ENCODE results near the gene NAA35. TPM values are rescaled to one million over a fixed set of nuclear protein-coding genes. Genes with fewer than 3 reads are reported as not detected.
"Not testable (repeated sequence)": the region's sequence is repeated elsewhere in the genome, so short reads cannot be mapped to it uniquely, and the experiment has no call there.

Gene NAA35
- total RNA-seq, 8 experiments from 2014 or later = 14.8 to 38.7 (median 30.3) TPM

- Histone ChIP-seq H3K4me1 (replicated peaks in 1 of 2) (peaks cover 5 to 10% of the 10 kb centered on the region in 2 donors), H3K4me3 (no peak overlapping the region), H3K27ac (no peak overlapping the region)
- ATAC-seq (replicated peaks in 6 of 8) = no peak
- in situ Hi-C loops (cut with MboI; ENCODE audit: low pct_unique_long_range_greater_than_20kb in 2 of 9, low sequenced_read_pairs in 9 of 9, unreplicated experiment in 9 of 9) = no loop called here
- 88 to 100% (median 100%) methylated on average over 1 to 3 of the region's 3 CpGs for WGBS, 10 experiments
Measured at GRCh38 chr9:85964526-85964925, 23.6 kb downstream of the NAA35 start.

DNA sequence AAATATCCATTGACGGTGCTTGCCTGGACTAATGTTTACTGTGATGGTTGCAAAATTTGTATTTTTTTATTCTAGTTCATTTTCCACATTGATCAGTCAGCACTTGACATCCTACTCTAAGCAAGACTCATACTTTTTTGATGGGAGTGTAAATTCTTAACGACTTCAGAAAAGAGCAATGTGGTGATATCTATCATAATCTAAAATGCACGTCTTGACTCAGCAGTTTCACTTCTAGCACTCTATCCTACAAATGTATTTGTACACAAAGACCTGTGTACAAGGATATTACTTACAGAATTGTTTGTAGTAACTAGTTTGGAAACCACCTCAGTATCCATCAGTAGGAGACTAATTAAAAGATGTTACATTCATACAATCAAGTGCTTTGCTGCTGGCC, 24.0 kb downstream of the NAA35 start:
- Histone ChIP-seq H3K4me3 (no peak overlapping the region), H3K4me1 (replicated peaks in 1 of 2) (peaks cover 5 to 10% of the 10 kb centered on the region in 2 donors), H3K27ac (no peak overlapping the region)
- ATAC-seq (replicated peaks in 6 of 8) = no peak
- in situ Hi-C loops (cut with MboI; ENCODE audit: low pct_unique_long_range_greater_than_20kb in 2 of 9, low sequenced_read_pairs in 9 of 9, unreplicated experiment in 9 of 9) = no loop called here
- 81 to 100% (median 100%) methylated on average over 1 to 3 of the region's 3 CpGs; no CpG with 5 or more reads in 1 of the 10 experiments for WGBS, 10 experiments

GRCh38 chr9:85969727-85970126, 28.8 kb downstream of the NAA35 start:
- WGBS, 10 experiments = 83 to 100% (median 100%) methylated on average over 1 of the region's 1 CpG; no CpG with 5 or more reads in 5 of the 10 experiments
- in situ Hi-C loops (cut with MboI; ENCODE audit: low pct_unique_long_range_greater_than_20kb in 2 of 9, low sequenced_read_pairs in 9 of 9, unreplicated experiment in 9 of 9) = no loop called here
- Histone ChIP-seq H3K27ac (no peak overlapping the region), H3K4me3 (no peak overlapping the region), H3K4me1 (replicated peaks in 1 of 2) (no peaks in the 10 kb centered on the region)
- no peak for ATAC-seq (replicated peaks in 6 of 8)

GRCh38 chr9:85971731-85972130, 30.8 kb downstream of the NAA35 start:
- in situ Hi-C loops (cut with MboI; ENCODE audit: low pct_unique_long_range_greater_than_20kb in 2 of 9, low sequenced_read_pairs in 9 of 9, unreplicated experiment in 9 of 9) = no loop called here
- Histone ChIP-seq H3K4me1 (replicated peaks in 1 of 2) (no peaks in the 10 kb centered on the region), H3K27ac (no peak overlapping the region), H3K4me3 (no peak overlapping the region)
- ATAC-seq (replicated peaks in 6 of 8) = no peak

DNA sequence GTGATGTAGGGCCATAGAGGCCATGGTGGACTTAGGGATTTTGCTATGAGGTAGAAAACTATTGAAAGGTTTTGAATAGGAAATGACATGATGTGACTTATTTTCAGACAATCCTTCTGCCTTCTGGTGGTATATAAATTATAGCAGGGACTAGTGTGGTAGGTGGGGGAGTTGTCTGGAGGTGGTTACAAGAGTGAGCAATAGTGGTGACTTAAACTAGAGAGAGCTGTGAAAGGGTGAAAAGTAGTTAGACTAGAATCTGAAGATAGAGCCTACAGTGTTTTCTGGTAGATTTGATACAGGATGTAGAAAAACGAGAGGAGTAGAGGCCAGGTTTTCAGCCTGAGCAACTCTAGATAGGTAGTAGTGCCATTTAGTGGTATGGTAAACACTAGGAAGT, 32.3 kb downstream of the NAA35 start:
- H3K4me3 ChIP-seq = no peak overlapping the region
- H3K4me1 ChIP-seq (replicated peaks in 1 of 2) = peaks cover 0 to 5% of the 10 kb centered on the region in 2 donors
- WGBS, 10 experiments = 100% methylated on average over 1 of the region's 1 CpG; no CpG with 5 or more reads in 5 of the 10 experiments
- in situ Hi-C loops (cut with MboI; ENCODE audit: low pct_unique_long_range_greater_than_20kb in 2 of 9, low sequenced_read_pairs in 9 of 9, unreplicated experiment in 9 of 9) = no loop called here
- no peak overlapping the region for H3K27ac ChIP-seq
- no peak for ATAC-seq (replicated peaks in 6 of 8)

DNA sequence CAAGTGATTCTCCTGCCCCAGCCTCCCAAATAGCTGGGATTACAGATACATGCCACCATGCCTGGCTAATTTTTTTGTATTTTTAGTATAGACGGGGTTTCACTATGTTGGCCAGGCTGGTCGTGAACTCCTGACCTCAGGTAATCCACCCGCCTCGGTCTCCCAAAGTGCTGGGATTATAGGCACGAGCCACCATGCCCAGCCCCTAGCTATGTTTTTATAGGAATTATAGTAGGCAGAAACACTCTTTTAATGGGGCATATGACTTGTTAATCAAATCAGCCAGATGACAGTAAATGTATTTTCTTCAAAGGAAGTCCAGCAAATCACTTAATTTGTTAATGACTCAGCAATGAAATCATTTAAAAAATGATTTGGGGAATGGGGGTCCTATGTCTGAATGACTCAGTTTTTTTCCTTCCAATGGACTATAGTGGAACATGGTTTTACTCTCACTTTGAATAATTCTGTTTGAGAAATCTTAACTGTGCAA, 33.2 kb downstream of the NAA35 start:
- peak in 1 of 8 experiments; percentile 25 for ATAC-seq (replicated peaks in 6 of 8)
- H3K4me1 ChIP-seq (replicated peaks in 1 of 2); in situ Hi-C loops (cut with MboI; ENCODE audit: low pct_unique_long_range_greater_than_20kb in 2 of 9, low sequenced_read_pairs in 9 of 9, unreplicated experiment in 9 of 9); H3K4me3 ChIP-seq; H3K27ac ChIP-seq: not testable (repeated sequence)
- WGBS, 10 experiments = 85 to 100% (median 100%) methylated on average over 1 to 4 of the region's 5 CpGs; no CpG with 5 or more reads in 2 of the 10 experiments

DNA sequence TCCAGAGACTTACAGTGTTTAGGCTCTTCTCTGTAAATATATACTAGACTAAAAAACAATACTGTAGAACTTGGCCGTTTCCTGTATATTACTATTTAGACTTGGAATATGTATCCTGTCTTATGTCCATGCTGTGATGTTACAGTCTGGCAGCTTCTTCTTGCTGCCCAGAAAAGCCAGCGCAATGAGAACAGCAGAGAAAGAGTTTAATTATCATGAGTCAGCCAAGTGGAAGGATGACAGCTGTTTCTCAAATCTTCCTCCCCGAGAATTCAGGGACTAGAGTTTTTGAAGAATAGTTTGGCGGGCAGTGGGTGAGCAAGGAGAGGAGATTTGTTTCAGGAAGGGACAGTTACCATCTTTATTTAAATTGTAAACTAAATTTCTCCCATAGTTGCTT, 37.5 kb downstream of the NAA35 start:
- Histone ChIP-seq H3K4me3 (no peak overlapping the region), H3K27ac (no peak overlapping the region), H3K4me1 (replicated peaks in 1 of 2) (peaks cover 0 to 10% of the 10 kb centered on the region in 2 donors)
- in situ Hi-C loops (cut with MboI; ENCODE audit: low pct_unique_long_range_greater_than_20kb in 2 of 9, low sequenced_read_pairs in 9 of 9, unreplicated experiment in 9 of 9) = no loop called here
- ATAC-seq (replicated peaks in 6 of 8) = peak in 2 of 8 experiments; percentile 30 to 56
- WGBS, 10 experiments = 38 to 100% (median 74%) methylated on average over 2 to 4 of the region's 4 CpGs; no CpG with 5 or more reads in 2 of the 10 experiments

DNA sequence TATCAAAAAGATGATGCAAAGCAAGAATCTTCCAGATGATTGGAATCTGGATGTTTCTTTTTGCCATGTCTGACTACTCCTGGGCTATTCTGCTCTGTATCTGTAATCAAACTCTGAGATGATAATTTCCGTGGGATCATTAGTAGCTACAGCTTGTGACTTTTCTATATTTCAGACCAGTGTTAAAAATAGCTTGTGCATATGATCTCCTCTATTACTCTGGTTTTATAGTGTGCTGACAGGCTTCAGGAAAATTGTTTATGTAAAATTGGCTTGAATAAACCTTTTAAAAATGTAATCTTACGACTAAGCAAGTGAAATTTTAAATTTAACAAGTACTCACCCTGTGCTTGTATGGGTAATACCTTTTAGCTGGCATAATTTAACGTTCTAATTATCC, 40.4 kb downstream of the NAA35 start:
- WGBS, 10 experiments = 14 to 100% (median 81%) methylated on average over 1 to 3 of the region's 3 CpGs; no CpG with 5 or more reads in 1 of the 10 experiments
- in situ Hi-C loops (cut with MboI; ENCODE audit: low pct_unique_long_range_greater_than_20kb in 2 of 9, low sequenced_read_pairs in 9 of 9, unreplicated experiment in 9 of 9) = no loop called here

GRCh38 chr9:85984457-85984856, 43.5 kb downstream of the NAA35 start:
- H3K4me1 ChIP-seq (replicated peaks in 1 of 2) = no peaks in the 10 kb centered on the region
- H3K27ac ChIP-seq = no peak overlapping the region
- H3K4me3 ChIP-seq = no peak overlapping the region
- ATAC-seq (replicated peaks in 6 of 8) = no peak
- WGBS, 10 experiments = 94 to 100% (median 100%) methylated on average over 1 to 2 of the region's 2 CpGs; no CpG with 5 or more reads in 1 of the 10 experiments
- in situ Hi-C loops (cut with MboI; ENCODE audit: low pct_unique_long_range_greater_than_20kb in 2 of 9, low sequenced_read_pairs in 9 of 9, unreplicated experiment in 9 of 9) = no loop called here

More for the DNA sequence above, 40.4 kb downstream of the NAA35 start:
- Histone ChIP-seq H3K4me1 (replicated peaks in 1 of 2) (peaks cover 0 to 10% of the 10 kb centered on the region in 2 donors), H3K27ac (no peak overlapping the region), H3K4me3 (no peak overlapping the region)
- ATAC-seq (replicated peaks in 6 of 8) = peak in 2 of 8 experiments; percentile 69 to 80

DNA sequence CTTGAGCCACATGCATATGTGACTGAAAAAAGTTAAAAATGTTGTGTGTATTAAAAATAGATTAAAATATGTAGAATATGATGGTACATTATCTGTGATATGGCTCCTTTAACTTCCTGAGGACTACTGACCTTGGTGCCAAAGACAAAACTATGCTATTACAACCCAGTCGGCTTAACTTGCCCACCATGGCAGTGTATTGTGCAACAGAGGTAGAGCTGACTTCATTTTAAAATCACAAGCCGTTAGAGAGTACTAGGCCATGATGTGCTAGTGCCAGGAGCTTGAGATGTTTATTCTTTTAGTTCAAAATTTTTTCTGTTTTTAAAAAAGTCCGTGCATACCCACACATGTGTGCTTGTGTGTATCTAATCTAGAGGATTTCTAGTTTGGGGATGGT, 46.3 kb downstream of the NAA35 start:
- in situ Hi-C loops (cut with MboI; ENCODE audit: low pct_unique_long_range_greater_than_20kb in 2 of 9, low sequenced_read_pairs in 9 of 9, unreplicated experiment in 9 of 9) = no loop called here

GRCh38 chr9:85994191-85994590, 53.2 kb downstream of the NAA35 start:
- Histone ChIP-seq H3K4me1 (replicated peaks in 1 of 2) (no peaks in the 10 kb centered on the region), H3K27ac (no peak overlapping the region), H3K4me3 (no peak overlapping the region)
- WGBS, 10 experiments = 29 to 100% (median 93%) methylated on average over 1 to 2 of the region's 2 CpGs
- in situ Hi-C loops (cut with MboI; ENCODE audit: low pct_unique_long_range_greater_than_20kb in 2 of 9, low sequenced_read_pairs in 9 of 9, unreplicated experiment in 9 of 9) = no loop called here
- ATAC-seq (replicated peaks in 6 of 8) = no peak

More for the DNA sequence above, 46.3 kb downstream of the NAA35 start:
- Histone ChIP-seq H3K4me3 (no peak overlapping the region), H3K27ac (no peak overlapping the region), H3K4me1 (replicated peaks in 1 of 2) (no peaks in the 10 kb centered on the region)
- no peak for ATAC-seq (replicated peaks in 6 of 8)
- WGBS, 10 experiments = 31 to 100% (median 87%) methylated on average over 1 to 3 of the region's 3 CpGs; no CpG with 5 or more reads in 1 of the 10 experiments

DNA sequence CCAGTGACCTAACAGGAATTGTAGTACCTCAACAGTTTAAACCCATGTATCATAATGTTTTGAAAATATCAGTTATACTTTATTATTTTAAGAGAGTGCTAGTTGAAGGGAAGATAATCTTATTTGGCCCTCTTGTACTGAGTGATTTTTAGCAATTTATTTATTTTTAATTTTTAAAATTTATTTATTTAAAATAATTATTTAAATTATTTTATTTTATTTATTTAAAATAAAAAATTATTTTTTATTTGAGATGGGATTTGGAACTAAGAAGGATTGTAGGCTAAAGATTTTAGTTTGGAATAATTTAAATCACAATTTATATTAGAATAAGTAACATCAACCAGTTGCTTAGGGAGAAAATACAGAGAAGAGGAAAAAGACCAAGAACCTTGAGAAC, 54.2 kb downstream of the NAA35 start:
- H3K4me3 ChIP-seq = no peak overlapping the region
- no peak overlapping the region for H3K27ac ChIP-seq
- no peak for ATAC-seq (replicated peaks in 6 of 8)
- in situ Hi-C loops (cut with MboI; ENCODE audit: low pct_unique_long_range_greater_than_20kb in 2 of 9, low sequenced_read_pairs in 9 of 9, unreplicated experiment in 9 of 9) = no loop called here
- no peaks in the 10 kb centered on the region for H3K4me1 ChIP-seq (replicated peaks in 1 of 2)

- Histone ChIP-seq H3K4me3 (no peak overlapping the region), H3K27ac (no peak overlapping the region), H3K4me1 (replicated peaks in 1 of 2) (no peaks in the 10 kb centered on the region)
- ATAC-seq (replicated peaks in 6 of 8) = no peak
- 100% methylated on average over 1 of the region's 1 CpG; no CpG with 5 or more reads in 1 of the 10 experiments for WGBS, 10 experiments
- in situ Hi-C loops (cut with MboI; ENCODE audit: low pct_unique_long_range_greater_than_20kb in 2 of 9, low sequenced_read_pairs in 9 of 9, unreplicated experiment in 9 of 9) = no loop called here
Measured at GRCh38 chr9:85995599-85995998, 54.7 kb downstream of the NAA35 start.

DNA sequence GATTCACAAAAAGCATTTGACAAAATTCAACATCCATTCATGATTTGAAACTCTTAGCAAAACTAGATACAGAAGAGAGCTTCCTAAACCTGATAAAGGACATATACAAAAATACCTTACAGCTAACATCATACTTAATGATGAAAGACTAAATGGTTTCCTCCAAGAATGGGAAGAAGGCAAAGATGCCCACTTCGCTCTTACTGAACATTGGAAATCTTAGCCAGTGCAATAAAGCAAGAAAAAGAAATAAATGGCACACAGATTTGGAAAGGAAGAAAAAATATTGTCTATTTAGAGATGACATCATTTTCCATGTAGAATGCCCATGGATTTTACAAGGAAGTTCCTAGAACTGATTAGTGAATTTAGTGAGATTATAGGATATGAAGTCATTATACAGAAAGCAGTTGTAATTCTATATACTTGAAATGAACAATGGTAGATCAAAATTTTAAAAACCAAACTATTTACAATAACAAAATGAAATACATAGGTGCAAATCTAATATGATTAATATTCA, 64.4 kb downstream of the NAA35 start:
- WGBS, 10 experiments = 71 to 100% (median 100%) methylated on average over 1 of the region's 1 CpG; no CpG with 5 or more reads in 1 of the 10 experiments
- Histone ChIP-seq H3K4me3 (no peak overlapping the region), H3K4me1 (replicated peaks in 1 of 2) (no peaks in the 10 kb centered on the region), H3K27ac (no peak overlapping the region)
- in situ Hi-C loops (cut with MboI; ENCODE audit: low pct_unique_long_range_greater_than_20kb in 2 of 9, low sequenced_read_pairs in 9 of 9, unreplicated experiment in 9 of 9) = no loop called here
- ATAC-seq (replicated peaks in 6 of 8) = no peak

Data from motor neuron (in vitro differentiated cells).